Measurements from ENCODE around the gene MAGI2. TPM values are rescaled to one million over a fixed set of nuclear protein-coding genes. Genes with fewer than 3 reads are reported as not detected.

Gene MAGI2
- total RNA-seq, 1 experiment from 2014 or later = 0.22 TPM

DNA sequence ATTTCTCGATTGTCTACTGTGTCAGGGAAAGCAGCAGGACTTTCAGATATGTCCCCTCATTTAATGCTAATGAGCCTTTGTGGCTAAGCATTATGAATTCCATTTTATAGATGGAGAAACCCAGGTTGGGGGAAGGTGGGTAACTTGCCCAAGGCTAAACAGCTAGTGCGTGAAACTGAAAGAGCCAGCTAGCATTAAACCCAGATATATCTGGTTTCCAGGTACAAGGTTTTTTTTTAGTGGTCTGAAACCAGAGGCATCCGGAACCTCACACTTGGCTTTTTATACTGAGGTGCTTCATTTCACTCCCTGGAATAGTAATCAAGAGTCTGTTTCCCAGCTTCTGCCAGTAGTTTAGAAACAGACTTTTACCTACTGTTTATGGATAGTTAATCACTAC, 960.1 kb downstream of the MAGI2 start:
- no peak overlapping the region for H3K4me3 ChIP-seq (replicated peaks in 1 of 2; ENCODE audit: low read depth in 1 of 2, low read length in 2 of 2)
- ChIA-PET CTCF (no interaction called here), POLR2A (no interaction called here), RAD21 (ENCODE audit: low non-redundant PET in 1 of 2, low total read pairs in 2 of 2, uncharacterized antibody in 2 of 2, unreplicated experiment in 2 of 2) (no interaction called here)
- H3K9me3 ChIP-seq (ENCODE audit: control insufficient read depth in 1 of 2, insufficient read depth in 1 of 2, low read depth in 1 of 2, low read length in 2 of 2) = no peaks in the 10 kb centered on the region
- intact Hi-C loops (cut with micrococcal nuclease) = no loop called here
- H4K20me1 ChIP-seq (ENCODE audit: insufficient read depth) = no peaks in the 10 kb centered on the region
- DNase-seq (ENCODE audit: low read depth, low spot score) (no peak), ATAC-seq (no peak)
- no peak overlapping the region for H3K27ac ChIP-seq (ENCODE audit: low read depth, low read length)
- H3K9ac ChIP-seq (ENCODE audit: low read length) = no peak overlapping the region
- H3K27me3 ChIP-seq (ENCODE audit: insufficient read depth, low read length) = peaks cover 60% of the 10 kb centered on the region
- H3K36me3 ChIP-seq (ENCODE audit: control insufficient read depth in 1 of 2, insufficient read depth in 2 of 2, low read length in 2 of 2) = no peaks in the 10 kb centered on the region
- no peaks in the 10 kb centered on the region for H3K4me1 ChIP-seq (ENCODE audit: control insufficient read depth in 1 of 2, insufficient read depth in 2 of 2, low read length in 2 of 2)
- BruUV-seq (replicated peaks) = no TSS peak
- no peak overlapping the region for H3K4me2 ChIP-seq (ENCODE audit: low read length)
- TF ChIP-seq ELF1 (IDR thresholded peaks at IDR 0.05; ENCODE audit: borderline replicate concordance, low read depth) = no peak
- no peak for TF ChIP-seq POLR2A (IDR thresholded peaks at IDR 0.05; ENCODE audit: borderline replicate concordance, extremely low read depth, insufficient read depth, insufficient read length)
- TF ChIP-seq CBX3 (IDR thresholded peaks at IDR 0.05; ENCODE audit: low read depth) = no peak
- H3K79me2 ChIP-seq (ENCODE audit: insufficient read depth, low read length) = no peaks in the 10 kb centered on the region
- H3K9me2 ChIP-seq (ENCODE audit: insufficient read depth) = no peaks in the 10 kb centered on the region
- no peak overlapping the region for H2AFZ ChIP-seq (ENCODE audit: low read depth, low read length, poor library complexity, severe bottlenecking)

DNA sequence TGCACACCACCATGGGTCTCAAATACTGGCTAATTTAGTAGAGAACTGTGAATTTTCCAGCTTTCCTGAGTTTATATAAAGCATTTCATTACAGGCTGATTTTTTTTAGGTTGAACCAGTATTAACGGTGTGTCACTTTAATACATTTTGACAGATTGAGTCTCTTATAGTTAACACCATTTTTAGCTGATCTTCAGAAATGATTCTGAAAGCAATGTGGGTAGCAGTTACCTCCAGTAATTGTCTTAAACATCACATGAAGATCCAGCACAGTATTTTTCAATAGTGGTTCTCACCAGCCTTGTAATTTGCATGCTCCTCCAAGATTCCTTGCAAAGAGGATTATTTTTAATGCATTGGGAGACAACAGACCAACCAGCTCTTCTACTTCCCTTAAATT, 961.3 kb downstream of the MAGI2 start:
- Histone ChIP-seq H3K9me3 (ENCODE audit: control insufficient read depth in 1 of 2, insufficient read depth in 1 of 2, low read depth in 1 of 2, low read length in 2 of 2) (no peaks in the 10 kb centered on the region), H2AFZ (ENCODE audit: low read depth, low read length, poor library complexity, severe bottlenecking) (no peak overlapping the region), H3K9me2 (ENCODE audit: insufficient read depth) (no peaks in the 10 kb centered on the region), H3K9ac (ENCODE audit: low read length) (no peak overlapping the region), H3K36me3 (ENCODE audit: control insufficient read depth in 1 of 2, insufficient read depth in 2 of 2, low read length in 2 of 2) (no peaks in the 10 kb centered on the region), H3K27me3 (ENCODE audit: insufficient read depth, low read length) (peaks cover 63% of the 10 kb centered on the region), H3K79me2 (ENCODE audit: insufficient read depth, low read length) (no peaks in the 10 kb centered on the region), H3K4me1 (ENCODE audit: control insufficient read depth in 1 of 2, insufficient read depth in 2 of 2, low read length in 2 of 2) (no peaks in the 10 kb centered on the region), H4K20me1 (ENCODE audit: insufficient read depth) (no peaks in the 10 kb centered on the region), H3K4me2 (ENCODE audit: low read length) (no peak overlapping the region), H3K4me3 (replicated peaks in 1 of 2; ENCODE audit: low read depth in 1 of 2, low read length in 2 of 2) (no peak overlapping the region), H3K27ac (ENCODE audit: low read depth, low read length) (no peak overlapping the region)
- no TSS peak for BruUV-seq (replicated peaks)
- no peak for TF ChIP-seq CBX3 (IDR thresholded peaks at IDR 0.05; ENCODE audit: low read depth)
- TF ChIP-seq EZH2phosphoT487 (IDR thresholded peaks at IDR 0.05; ENCODE audit: borderline replicate concordance) = no peak
- TF ChIP-seq CEBPB (IDR thresholded peaks at IDR 0.05; ENCODE audit: low read depth) = no peak
- TF ChIP-seq, protein P1, sequence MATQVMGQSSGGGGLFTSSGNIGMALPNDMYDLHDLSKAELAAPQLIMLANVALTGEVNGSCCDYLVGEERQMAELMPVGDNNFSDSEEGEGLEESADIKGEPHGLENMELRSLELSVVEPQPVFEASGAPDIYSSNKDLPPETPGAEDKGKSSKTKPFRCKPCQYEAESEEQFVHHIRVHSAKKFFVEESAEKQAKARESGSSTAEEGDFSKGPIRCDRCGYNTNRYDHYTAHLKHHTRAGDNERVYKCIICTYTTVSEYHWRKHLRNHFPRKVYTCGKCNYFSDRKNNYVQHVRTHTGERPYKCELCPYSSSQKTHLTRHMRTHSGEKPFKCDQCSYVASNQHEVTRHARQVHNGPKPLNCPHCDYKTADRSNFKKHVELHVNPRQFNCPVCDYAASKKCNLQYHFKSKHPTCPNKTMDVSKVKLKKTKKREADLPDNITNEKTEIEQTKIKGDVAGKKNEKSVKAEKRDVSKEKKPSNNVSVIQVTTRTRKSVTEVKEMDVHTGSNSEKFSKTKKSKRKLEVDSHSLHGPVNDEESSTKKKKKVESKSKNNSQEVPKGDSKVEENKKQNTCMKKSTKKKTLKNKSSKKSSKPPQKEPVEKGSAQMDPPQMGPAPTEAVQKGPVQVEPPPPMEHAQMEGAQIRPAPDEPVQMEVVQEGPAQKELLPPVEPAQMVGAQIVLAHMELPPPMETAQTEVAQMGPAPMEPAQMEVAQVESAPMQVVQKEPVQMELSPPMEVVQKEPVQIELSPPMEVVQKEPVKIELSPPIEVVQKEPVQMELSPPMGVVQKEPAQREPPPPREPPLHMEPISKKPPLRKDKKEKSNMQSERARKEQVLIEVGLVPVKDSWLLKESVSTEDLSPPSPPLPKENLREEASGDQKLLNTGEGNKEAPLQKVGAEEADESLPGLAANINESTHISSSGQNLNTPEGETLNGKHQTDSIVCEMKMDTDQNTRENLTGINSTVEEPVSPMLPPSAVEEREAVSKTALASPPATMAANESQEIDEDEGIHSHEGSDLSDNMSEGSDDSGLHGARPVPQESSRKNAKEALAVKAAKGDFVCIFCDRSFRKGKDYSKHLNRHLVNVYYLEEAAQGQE (IDR thresholded peaks at IDR 0.05; ENCODE audit: low read depth) = no peak
- TF ChIP-seq FOSL1 (IDR thresholded peaks at IDR 0.05; ENCODE audit: low read depth) = no peak
- TF ChIP-seq ZNF274 (IDR thresholded peaks at IDR 0.05; ENCODE audit: low read depth, low read length) = no peak
- TF ChIP-seq, protein P2, sequence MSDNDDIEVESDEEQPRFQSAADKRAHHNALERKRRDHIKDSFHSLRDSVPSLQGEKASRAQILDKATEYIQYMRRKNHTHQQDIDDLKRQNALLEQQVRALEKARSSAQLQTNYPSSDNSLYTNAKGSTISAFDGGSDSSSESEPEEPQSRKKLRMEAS (IDR thresholded peaks at IDR 0.05) = no peak
- TF ChIP-seq, protein P3, sequence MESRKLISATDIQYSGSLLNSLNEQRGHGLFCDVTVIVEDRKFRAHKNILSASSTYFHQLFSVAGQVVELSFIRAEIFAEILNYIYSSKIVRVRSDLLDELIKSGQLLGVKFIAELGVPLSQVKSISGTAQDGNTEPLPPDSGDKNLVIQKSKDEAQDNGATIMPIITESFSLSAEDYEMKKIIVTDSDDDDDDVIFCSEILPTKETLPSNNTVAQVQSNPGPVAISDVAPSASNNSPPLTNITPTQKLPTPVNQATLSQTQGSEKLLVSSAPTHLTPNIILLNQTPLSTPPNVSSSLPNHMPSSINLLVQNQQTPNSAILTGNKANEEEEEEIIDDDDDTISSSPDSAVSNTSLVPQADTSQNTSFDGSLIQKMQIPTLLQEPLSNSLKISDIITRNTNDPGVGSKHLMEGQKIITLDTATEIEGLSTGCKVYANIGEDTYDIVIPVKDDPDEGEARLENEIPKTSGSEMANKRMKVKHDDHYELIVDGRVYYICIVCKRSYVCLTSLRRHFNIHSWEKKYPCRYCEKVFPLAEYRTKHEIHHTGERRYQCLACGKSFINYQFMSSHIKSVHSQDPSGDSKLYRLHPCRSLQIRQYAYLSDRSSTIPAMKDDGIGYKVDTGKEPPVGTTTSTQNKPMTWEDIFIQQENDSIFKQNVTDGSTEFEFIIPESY (IDR thresholded peaks at IDR 0.05; ENCODE audit: extremely low read depth, insufficient replicate concordance, low read length) = no peak
- TF ChIP-seq POLR2A (IDR thresholded peaks at IDR 0.05; ENCODE audit: borderline replicate concordance, extremely low read depth, insufficient read depth, insufficient read length) = no peak
- no peak for TF ChIP-seq ZFX (IDR thresholded peaks at IDR 0.05)
- no peak for TF ChIP-seq YY1 (IDR thresholded peaks at IDR 0.05; ENCODE audit: extremely low read depth, insufficient replicate concordance, low read depth, low read length)
- no peak for TF ChIP-seq JUND (IDR thresholded peaks at IDR 0.05)
- TF ChIP-seq, protein P4, sequence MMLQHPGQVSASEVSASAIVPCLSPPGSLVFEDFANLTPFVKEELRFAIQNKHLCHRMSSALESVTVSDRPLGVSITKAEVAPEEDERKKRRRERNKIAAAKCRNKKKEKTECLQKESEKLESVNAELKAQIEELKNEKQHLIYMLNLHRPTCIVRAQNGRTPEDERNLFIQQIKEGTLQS (IDR thresholded peaks at IDR 0.05) = no peak
- no peak for TF ChIP-seq RAD21 (IDR thresholded peaks at IDR 0.05; ENCODE audit: low read depth)
- TF ChIP-seq SP1 (IDR thresholded peaks at IDR 0.05; ENCODE audit: low read depth) = no peak
- ChIA-PET RAD21 (ENCODE audit: low non-redundant PET in 1 of 2, low total read pairs in 2 of 2, uncharacterized antibody in 2 of 2, unreplicated experiment in 2 of 2) (no interaction called here), POLR2A (no interaction called here), CTCF (no interaction called here)
- intact Hi-C loops (cut with micrococcal nuclease) = no loop called here
- ATAC-seq (no peak), DNase-seq (ENCODE audit: low read depth, low spot score) (no peak)
